Stimulated activated naive B cell treated with anti-CD40 and anti-IgM and Interleukin-4, amounts not matched to agents 10 μg/mL and 1 μg/mL and 100 μg/mL, for 72 hours (primary cell): ENCODE measurements around the gene OR8D1.
"Not testable (repeated sequence)": the region's sequence is repeated elsewhere in the genome, so short reads cannot be mapped to it uniquely, and the experiment has no call there.

Experiments
- ATAC-seq, 2 donors: fragments of 150-1000 bp; cut with Tn5 transposase; replicated peaks; 2 replicates each; pipeline ENCODE4 v1.10.0; 2021; ENCODE audit warnings: moderate library complexity in 1 of 2
- DNase-seq: peaks from one replicate; pipeline ENCODE4 v3.0.0; 2021
- H3K27ac Mint-ChIP-seq: one replicate; pipeline ENCODE4 v1.8.0; 2022; ENCODE audit warnings: mild to moderate bottlenecking, mixed read lengths
- H3K27me3 Mint-ChIP-seq, 2 donors: one replicate each; pipeline ENCODE4 v1.8.0; 2022; ENCODE audit warnings: mixed read lengths in 2 of 2
- H3K36me3 Mint-ChIP-seq, 2 donors: one replicate each; pipeline ENCODE4 v1.8.0; 2022; ENCODE audit warnings: mixed read lengths in 2 of 2, mild to moderate bottlenecking in 1 of 2
- H3K4me1 Mint-ChIP-seq, 2 donors: one replicate each; pipeline ENCODE4 v1.8.0; 2022; ENCODE audit warnings: mixed read lengths in 2 of 2, mild to moderate bottlenecking in 1 of 2
- H3K4me3 Mint-ChIP-seq, 2 donors: one replicate each; pipeline ENCODE4 v1.8.0; 2022; ENCODE audit warnings: mild to moderate bottlenecking in 2 of 2, mixed read lengths in 2 of 2, moderate library complexity in 1 of 2
- H3K9me3 Mint-ChIP-seq, 2 donors: one replicate each; pipeline ENCODE4 v1.8.0; 2022; ENCODE audit warnings: mixed read lengths in 2 of 2, mild to moderate bottlenecking in 1 of 2

Gene OR8D1

GRCh38 chr11:124265041-124265440 is 48.7 kb downstream of the OR8D1 start:
- not testable (repeated sequence) for H3K4me1 Mint-ChIP-seq, H3K36me3 Mint-ChIP-seq, H3K9me3 Mint-ChIP-seq, ATAC-seq, DNase-seq, H3K27me3 Mint-ChIP-seq, H3K4me3 Mint-ChIP-seq, H3K27ac Mint-ChIP-seq

- no peaks in the 10 kb centered on the region for H3K36me3 Mint-ChIP-seq
- DNase-seq (no peak), ATAC-seq (no peak)
- peaks cover 0 to 6% of the 10 kb centered on the region in 2 donors for H3K27me3 Mint-ChIP-seq
- H3K9me3 Mint-ChIP-seq: no peaks in the 10 kb centered on the region
- H3K27ac Mint-ChIP-seq: no peak within 1 kb of the TSS
- no peak within 1 kb of the TSS for H3K4me3 Mint-ChIP-seq
- H3K4me1 Mint-ChIP-seq: no peaks in the 10 kb centered on the region
Measured at GRCh38 chr11:124256076-124256475, 57.7 kb downstream of the OR8D1 start, which contains the start of gene OR8G5. Gene OR8G5 (plus strand): TSS chr11:124256376. CDS start chr11:124264932, 8,556 bp downstream.
